ENCODE data around the gene RASGRF1. TPM values are rescaled to one million over a fixed set of nuclear protein-coding genes. Genes with fewer than 3 reads are reported as not detected.
A peak's percentile ranks its signal among the peaks of the same experiment; 100 is the strongest.

The RASGRF1 gene
- total and polyA plus RNA-seq, 7 donors: 0.14 to 1.2 (median 0.58) TPM; not detected in 1

GRCh38 chr15:78989701-78990240 lies 100.8 kb downstream of the RASGRF1 start:
- no peak for DNase-seq
- H3K27ac ChIP-seq: peak overlapping the region; percentile 57 to 81 (median 70)
- no peaks in the 10 kb centered on the region for H3K36me3 ChIP-seq
- WGBS, 2 donors: 91 to 92% methylated on average over 9 of the region's 9 CpGs
- no peak for TF ChIP-seq EP300 (IDR thresholded peaks at IDR 0.05)
- peak in 1 of 4 donors; percentile 23 for TF ChIP-seq POLR2AphosphoS5 (IDR thresholded peaks at IDR 0.05)
- TF ChIP-seq POLR2A (IDR thresholded peaks at IDR 0.05): no peak
- H3K9me3 ChIP-seq: no peaks in the 10 kb centered on the region
- intact Hi-C loops (cut with DNase I): loop anchor here (5.0 kb wide), 1 partner anchor 42 kb away; the partner anchor contains the start of gene CTSH
- H3K4me1 ChIP-seq: peaks cover 0 to 43% (median 33%) of the 10 kb centered on the region in 4 donors
- no peaks in the 10 kb centered on the region for H3K27me3 ChIP-seq
- H3K4me3 ChIP-seq: no peak overlapping the region

GRCh38 chr15:78988361-78988911 lies 102.1 kb downstream of the RASGRF1 start:
- intact Hi-C loops (cut with DNase I): no loop called here
- H3K4me3 ChIP-seq: no peak overlapping the region
- H3K36me3 ChIP-seq: no peaks in the 10 kb centered on the region
- WGBS, 2 donors: 16 to 22% methylated on average over 7 of the region's 7 CpGs
- H3K27ac ChIP-seq: peak overlapping the region; percentile 55 to 81 (median 68)
- DNase-seq: peak; percentile 94
- H3K4me1 ChIP-seq: peaks cover 0 to 47% (median 33%) of the 10 kb centered on the region in 4 donors
- no peaks in the 10 kb centered on the region for H3K9me3 ChIP-seq
- peak in 3 of 4 donors; percentile 44 to 92 (median 45) for TF ChIP-seq POLR2AphosphoS5 (IDR thresholded peaks at IDR 0.05)
- TF ChIP-seq CTCF (IDR thresholded peaks at IDR 0.05): no peak
- peak in 2 of 4 donors; percentile 41 to 92 for TF ChIP-seq EP300 (IDR thresholded peaks at IDR 0.05)
- no peaks in the 10 kb centered on the region for H3K27me3 ChIP-seq

GRCh38 chr15:78987556-78988360 lies 102.8 kb downstream of the RASGRF1 start:
- H3K36me3 ChIP-seq: no peaks in the 10 kb centered on the region
- 68 to 81% methylated on average over 10 of the region's 10 CpGs for WGBS, 2 donors
- intact Hi-C loops (cut with DNase I): no loop called here

GRCh38 chr15:78985859-78986475 lies 104.6 kb downstream of the RASGRF1 start:
- H3K27ac ChIP-seq: no peak overlapping the region
- intact Hi-C loops (cut with DNase I): no loop called here
- WGBS, 2 donors: 73 to 83% methylated on average over 6 of the region's 6 CpGs
- TF ChIP-seq EP300 (IDR thresholded peaks at IDR 0.05): no peak
- no peak for TF ChIP-seq POLR2A (IDR thresholded peaks at IDR 0.05)
- no peak for TF ChIP-seq POLR2AphosphoS5 (IDR thresholded peaks at IDR 0.05)
- no peak for TF ChIP-seq CTCF (IDR thresholded peaks at IDR 0.05)
- no peak for DNase-seq
- no peaks in the 10 kb centered on the region for H3K27me3 ChIP-seq
- H3K36me3 ChIP-seq: no peaks in the 10 kb centered on the region
- H3K9me3 ChIP-seq: no peaks in the 10 kb centered on the region
- H3K4me3 ChIP-seq: no peak overlapping the region
- H3K4me1 ChIP-seq: peaks cover 0 to 43% (median 28%) of the 10 kb centered on the region in 4 donors

More at GRCh38 chr15:78987556-78988360, 102.8 kb downstream of the RASGRF1 start:
- Histone ChIP-seq H3K9me3 (no peaks in the 10 kb centered on the region), H3K27ac (peak overlapping the region; percentile 55 to 81 (median 68)), H3K27me3 (no peaks in the 10 kb centered on the region), H3K4me1 (peaks cover 0 to 53% (median 33%) of the 10 kb centered on the region in 4 donors), H3K4me3 (no peak overlapping the region)
- DNase-seq: no peak
- TF ChIP-seq CTCF (IDR thresholded peaks at IDR 0.05) (no peak), POLR2A (IDR thresholded peaks at IDR 0.05) (no peak), POLR2AphosphoS5 (IDR thresholded peaks at IDR 0.05) (no peak), EP300 (IDR thresholded peaks at IDR 0.05) (no peak)
